H9 (cell line): ENCODE data around the gene ITIH5. TPM values are rescaled to one million over a fixed set of nuclear protein-coding genes. Genes with fewer than 3 reads are reported as not detected.

ENCODE experiments used
- DNase-seq: peaks from one replicate; pipeline ENCODE4 v3.0.0-alpha.2; 2017
- H2AFZ ChIP-seq: one replicate; pipeline ENCODE4 v1.6.1; 2013; ENCODE audit warnings: mild to moderate bottlenecking, low read length, control low read depth, moderate library complexity
- H2AK5ac ChIP-seq: 2 replicates; pipeline ENCODE4 v1.6.1; 2013; ENCODE audit warnings: low read length, control low read depth, mixed read lengths; ENCODE audit not compliant: insufficient read length
- H2BK120ac ChIP-seq: one replicate; pipeline ENCODE4 v1.6.1; 2013; ENCODE audit warnings: low read depth, mild to moderate bottlenecking, low read length, control low read depth, inconsistent platforms; ENCODE audit not compliant: poor library complexity, severe bottlenecking
- H2BK12ac ChIP-seq: 2 replicates; pipeline ENCODE4 v1.6.1; 2013; ENCODE audit warnings: low read length, control low read depth, mixed read lengths, low read depth; ENCODE audit not compliant: insufficient read length
- H2BK15ac ChIP-seq: 2 replicates; pipeline ENCODE4 v1.6.1; 2013; ENCODE audit warnings: low read depth, low read length, control low read depth
- H2BK20ac ChIP-seq: one replicate; pipeline ENCODE4 v1.6.1; 2013; ENCODE audit warnings: low read depth, mild to moderate bottlenecking, low read length, control low read depth, inconsistent platforms; ENCODE audit not compliant: poor library complexity, severe bottlenecking
- H2BK5ac ChIP-seq: 2 replicates; pipeline ENCODE4 v1.6.1; 2013; ENCODE audit warnings: low read length, control low read depth, mixed read lengths; ENCODE audit not compliant: insufficient read length
- H3K14ac ChIP-seq: 2 replicates; pipeline ENCODE4 v1.6.1; 2013; ENCODE audit warnings: low read length, control low read depth; ENCODE audit not compliant: insufficient read depth
- H3K18ac ChIP-seq: 2 replicates; pipeline ENCODE4 v1.6.1; 2013; ENCODE audit warnings: low read depth, mild to moderate bottlenecking, mixed read lengths, low read length, control low read depth; ENCODE audit not compliant: insufficient read length
- H3K23ac ChIP-seq: 2 replicates; pipeline ENCODE4 v1.6.1; 2013; ENCODE audit warnings: low read length, control low read depth, mixed read lengths, low read depth; ENCODE audit not compliant: insufficient read length
- H3K23me2 ChIP-seq: 2 replicates; pipeline ENCODE4 v1.6.1; 2013; ENCODE audit warnings: low read depth, mild to moderate bottlenecking, mixed read lengths, low read length, control low read depth; ENCODE audit not compliant: insufficient read length, poor library complexity, severe bottlenecking
- H3K27ac ChIP-seq: 2 replicates; pipeline ENCODE4 v1.5.1; 2013; ENCODE audit warnings: low read length, control low read depth, mixed read lengths, low read depth; ENCODE audit not compliant: insufficient read length
- H3K27me3 ChIP-seq: 2 replicates; pipeline ENCODE4 v1.6.1; 2013; ENCODE audit warnings: low read length, control low read depth, inconsistent platforms; ENCODE audit not compliant: insufficient read depth
- H3K4ac ChIP-seq: 2 replicates; pipeline ENCODE4 v1.6.1; 2013; ENCODE audit warnings: low read depth, mild to moderate bottlenecking, control low read depth, inconsistent platforms, low read length, moderate library complexity
- H3K4me1 ChIP-seq: 2 replicates; pipeline ENCODE4 v1.6.1; 2013; ENCODE audit warnings: low read length, control low read depth, inconsistent platforms; ENCODE audit not compliant: insufficient read depth
- H3K4me2 ChIP-seq: 2 replicates; pipeline ENCODE4 v1.6.1; 2013; ENCODE audit warnings: low read length, control low read depth, mixed read lengths; ENCODE audit not compliant: insufficient read length, insufficient read depth
- H3K56ac ChIP-seq: 2 replicates; pipeline ENCODE4 v1.6.1; 2013; ENCODE audit warnings: low read depth, mild to moderate bottlenecking, mixed read lengths, low read length, control low read depth; ENCODE audit not compliant: insufficient read length
- H3K79me1 ChIP-seq: 2 replicates; pipeline ENCODE4 v1.6.1; 2013; ENCODE audit warnings: low read depth, mild to moderate bottlenecking, moderate library complexity, low read length, control low read depth, inconsistent platforms; ENCODE audit not compliant: insufficient read depth, poor library complexity, severe bottlenecking
- H3K79me2 ChIP-seq: 2 replicates; pipeline ENCODE4 v1.6.1; 2013; ENCODE audit warnings: low read length, control low read depth, inconsistent platforms; ENCODE audit not compliant: insufficient read depth
- H3K9ac ChIP-seq: 2 replicates; pipeline ENCODE4 v1.6.1; 2013; ENCODE audit warnings: low read length, control low read depth, mixed read lengths; ENCODE audit not compliant: insufficient read length; ENCODE audit errors: extremely low read depth
- H3K9me3 ChIP-seq: one replicate; pipeline ENCODE4 v1.6.1; 2013; ENCODE audit warnings: low read depth, low read length, inconsistent platforms; ENCODE audit not compliant: control insufficient read depth
- H3T11ph ChIP-seq: one replicate; pipeline ENCODE4 v1.6.1; 2013; ENCODE audit warnings: mild to moderate bottlenecking, low read length, control low read depth, inconsistent platforms
- H4K20me1 ChIP-seq: one replicate; pipeline ENCODE4 v1.6.1; 2013; ENCODE audit not compliant: control insufficient read depth, insufficient read length, insufficient read depth
- H4K5ac ChIP-seq: 2 replicates; pipeline ENCODE4 v1.6.1; 2013; ENCODE audit warnings: low read depth, mild to moderate bottlenecking, mixed read lengths, low read length, control low read depth; ENCODE audit not compliant: insufficient read length
- H4K8ac ChIP-seq: replicated peaks from 2 replicates; pipeline ENCODE4 v1.6.1; 2013; ENCODE audit warnings: low read length, control low read depth, mixed read lengths, low read depth; ENCODE audit not compliant: insufficient read length
- H4K91ac ChIP-seq: 2 replicates; pipeline ENCODE4 v1.6.1; 2013; ENCODE audit warnings: low read depth, mild to moderate bottlenecking, moderate library complexity, mixed read lengths, low read length, control low read depth; ENCODE audit not compliant: insufficient read length
- H3K27ac Mint-ChIP-seq, 3 experiments: 2 replicates in 2 of 3; 3 replicates in 1 of 3; pipeline ENCODE4 v1.8.0; 2020 to 2021; ENCODE audit warnings: mixed read lengths in 3 of 3, mild to moderate bottlenecking in 1 of 3, moderate library complexity in 1 of 3
- H3K27me3 Mint-ChIP-seq: 2 replicates; pipeline ENCODE4 v1.8.0; 2021; ENCODE audit warnings: low read depth, mild to moderate bottlenecking, moderate library complexity, mixed read lengths
- H3K36me3 Mint-ChIP-seq, 3 experiments: 2 replicates in 2 of 3; 3 replicates in 1 of 3; pipeline ENCODE4 v1.8.0; 2020 to 2021; ENCODE audit warnings: low read depth in 3 of 3, mixed read lengths in 3 of 3; ENCODE audit not compliant: insufficient read depth in 1 of 3
- H3K4me1 Mint-ChIP-seq, 2 experiments: 2 replicates each; pipeline ENCODE4 v1.8.0; 2020; ENCODE audit warnings: mixed read lengths in 2 of 2
- H3K4me3 Mint-ChIP-seq, 2 experiments: 2 replicates in 1 of 2; 3 replicates in 1 of 2; pipeline ENCODE4 v1.8.0; 2020 to 2021; ENCODE audit warnings: mild to moderate bottlenecking in 2 of 2, mixed read lengths in 2 of 2, moderate library complexity in 1 of 2
- H3K9me3 Mint-ChIP-seq, 2 experiments: 2 replicates in 1 of 2; 3 replicates in 1 of 2; pipeline ENCODE4 v1.8.0; 2020; ENCODE audit warnings: mild to moderate bottlenecking in 2 of 2, mixed read lengths in 2 of 2, moderate library complexity in 1 of 2
- CTCF ChIP-seq: fragments of 200-600 bp; sonication (generic); conservative IDR thresholded peaks from 3 replicates; pipeline ENCODE4 v1.8.0; 2021; ENCODE audit warnings: antibody characterized with exemption, mild to moderate bottlenecking
- WGBS: extraction: QIAGEN DNeasy Blood & Tissue Kit; methylation state at CpG from one replicate; pipeline ENCODE4 v1.1.7; 2013; ENCODE audit warnings: missing lambda C conversion rate, low lambda C conversion rate, mixed read lengths; ENCODE audit not compliant: insufficient read length; ENCODE audit errors: extremely low coverage; 5-methylcytosine and 5-hydroxymethylcytosine counted together
- total RNA-seq: library from RNA; stranded (reverse); gene quantifications from 2 replicates; pipeline ENCODE4 v1.2.1, GENCODE V29; 2021

ITIH5 gene
- total RNA-seq, 1 experiment from 2014 or later = 1.3 TPM

- H3K23ac ChIP-seq = no peak overlapping the region
- no peak overlapping the region for H3K4me3 Mint-ChIP-seq
- peaks cover 6% of the 10 kb centered on the region for H3K27me3 Mint-ChIP-seq
- no peak overlapping the region for H2BK120ac ChIP-seq
- no peaks in the 10 kb centered on the region for H3K79me2 ChIP-seq
- no peaks in the 10 kb centered on the region; the same call in 1 of the 2 replicates for H3K4me1 ChIP-seq
- peaks cover 23 to 24% of the 10 kb centered on the region in 2 experiments for H3K4me1 Mint-ChIP-seq
- no peak for DNase-seq
- TF ChIP-seq CTCF = no peak
- H3K36me3 Mint-ChIP-seq = peaks cover 15 to 31% (median 18%) of the 10 kb centered on the region in 3 experiments
- H2BK20ac ChIP-seq = no peak overlapping the region
- H3K4ac ChIP-seq = no peak overlapping the region
- no peak overlapping the region for H4K91ac ChIP-seq
- no peak overlapping the region for H2AFZ ChIP-seq
- no peak overlapping the region for H3T11ph ChIP-seq
- peak overlapping the region; percentile 23 to 77 (median 53); a peak in 5 of 7 replicates for H3K27ac Mint-ChIP-seq
- no peak overlapping the region for H2BK5ac ChIP-seq
- no peak overlapping the region for H4K8ac ChIP-seq
- H4K5ac ChIP-seq = no peak overlapping the region
- H2AK5ac ChIP-seq = peak overlapping the region; percentile 62
- WGBS = 100% methylated on average over 1 of the region's 10 CpGs
- no peaks in the 10 kb centered on the region for H4K20me1 ChIP-seq
- no peak overlapping the region for H3K18ac ChIP-seq
- no peak overlapping the region for H3K27ac ChIP-seq
- H3K9ac ChIP-seq = no peak overlapping the region
- no peaks in the 10 kb centered on the region for H3K79me1 ChIP-seq
- no peaks in the 10 kb centered on the region for H3K23me2 ChIP-seq
- no peak overlapping the region for H3K56ac ChIP-seq
- H3K4me2 ChIP-seq = no peak overlapping the region
- no peaks in the 10 kb centered on the region for H3K27me3 ChIP-seq
- no peaks in the 10 kb centered on the region for H3K9me3 ChIP-seq
- H2BK12ac ChIP-seq = peak overlapping the region; percentile 57
- no peak overlapping the region for H2BK15ac ChIP-seq
- H3K14ac ChIP-seq = no peak overlapping the region
- peaks cover 17 to 31% of the 10 kb centered on the region in 2 experiments for H3K9me3 Mint-ChIP-seq
These were observed 32.4 kb downstream of the ITIH5 start for GRCh38 chr10:7634142-7634894.
